Upper lobe of left lung (tissue), 4 donors: ENCODE results near the gene ZNF708.
"Not testable (repeated sequence)": the region's sequence is repeated elsewhere in the genome, so short reads cannot be mapped to it uniquely, and the experiment has no call there.

Experiments
- POLR2A ChIP-seq, 4 donors: fragments of 450-650 bp; IDR thresholded peaks; one replicate each; pipeline ENCODE4 v1.5.1; 2016 to 2017; ENCODE audit warnings: antibody characterized with exemption in 4 of 4, mild to moderate bottlenecking in 2 of 4
- TF ChIP-seq, protein P1 (sequence below), 6 experiments: fragments of 450-650 bp in 4 of 6; fragments of 200-600 bp in 2 of 6; sonication (generic) in 2 of 6; IDR thresholded peaks; one replicate each; pipeline ENCODE4 v1.5.1; 2016 to 2019; ENCODE audit warnings: antibody characterized with exemption in 6 of 6

DNA sequence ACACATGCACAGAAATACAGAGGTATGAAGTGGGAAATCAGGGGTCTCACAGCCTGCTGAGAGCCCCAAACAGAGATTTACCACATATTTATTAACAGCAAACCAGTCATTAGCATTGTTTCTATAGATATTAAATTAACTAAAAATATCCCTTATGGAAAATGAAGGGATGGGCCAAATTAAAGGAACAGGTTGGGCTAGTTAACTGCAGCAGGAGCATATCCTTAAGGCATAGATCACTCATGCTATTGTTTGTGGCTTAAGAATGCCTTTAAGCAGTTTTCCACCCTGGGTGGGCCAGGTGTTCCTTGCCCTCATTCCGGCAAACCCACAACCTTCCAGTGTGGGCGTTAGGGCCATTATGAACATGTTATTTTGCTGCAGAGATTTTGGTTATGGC is 15.6 kb upstream of the ZNF708 start:
- not testable (repeated sequence) for TF ChIP-seq POLR2A (IDR thresholded peaks at IDR 0.05)
- TF ChIP-seq, protein P1, sequence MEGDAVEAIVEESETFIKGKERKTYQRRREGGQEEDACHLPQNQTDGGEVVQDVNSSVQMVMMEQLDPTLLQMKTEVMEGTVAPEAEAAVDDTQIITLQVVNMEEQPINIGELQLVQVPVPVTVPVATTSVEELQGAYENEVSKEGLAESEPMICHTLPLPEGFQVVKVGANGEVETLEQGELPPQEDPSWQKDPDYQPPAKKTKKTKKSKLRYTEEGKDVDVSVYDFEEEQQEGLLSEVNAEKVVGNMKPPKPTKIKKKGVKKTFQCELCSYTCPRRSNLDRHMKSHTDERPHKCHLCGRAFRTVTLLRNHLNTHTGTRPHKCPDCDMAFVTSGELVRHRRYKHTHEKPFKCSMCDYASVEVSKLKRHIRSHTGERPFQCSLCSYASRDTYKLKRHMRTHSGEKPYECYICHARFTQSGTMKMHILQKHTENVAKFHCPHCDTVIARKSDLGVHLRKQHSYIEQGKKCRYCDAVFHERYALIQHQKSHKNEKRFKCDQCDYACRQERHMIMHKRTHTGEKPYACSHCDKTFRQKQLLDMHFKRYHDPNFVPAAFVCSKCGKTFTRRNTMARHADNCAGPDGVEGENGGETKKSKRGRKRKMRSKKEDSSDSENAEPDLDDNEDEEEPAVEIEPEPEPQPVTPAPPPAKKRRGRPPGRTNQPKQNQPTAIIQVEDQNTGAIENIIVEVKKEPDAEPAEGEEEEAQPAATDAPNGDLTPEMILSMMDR (IDR thresholded peaks at IDR 0.05): not testable (repeated sequence)
